HEK293T (cell line): ENCODE data around the gene IFRD2.
"Not testable (repeated sequence)": the region's sequence is repeated elsewhere in the genome, so short reads cannot be mapped to it uniquely, and the experiment has no call there.

ENCODE experiments used
- CTCF ChIA-PET: fragments of 350-600 bp; formaldehyde crosslinking; extraction: SDS; loops from one replicate; lab custom pipeline; 2021; ENCODE audit warnings: antibody characterized with exemption, inconsistent platforms; lab: Yijun Ruan, JAX
- POLR2A ChIA-PET: fragments of 350-600 bp; formaldehyde crosslinking; extraction: SDS; loops from one replicate; lab custom pipeline; 2020; ENCODE audit warnings: antibody characterized with exemption, inconsistent platforms; lab: Yijun Ruan, JAX
- DNase-seq: peaks from one replicate; pipeline ENCODE4 v3.0.0; 2012; ENCODE audit warnings: mixed read lengths; ENCODE audit errors: extremely low spot score
- ARNT ChIP-seq: fragments of 450-650 bp; IDR thresholded peaks from 2 replicates; pipeline ENCODE4 v1.6.1; 2017; ENCODE audit warnings: mild to moderate bottlenecking
- BHLHE40 ChIP-seq: fragments of 450-650 bp; IDR thresholded peaks from 2 replicates; pipeline ENCODE4 v1.6.1; 2016; ENCODE audit warnings: mild to moderate bottlenecking, moderate library complexity, borderline replicate concordance
- CTBP1 ChIP-seq: fragments of 450-650 bp; IDR thresholded peaks from 2 replicates; pipeline ENCODE4 v1.6.1; 2016; ENCODE audit warnings: borderline replicate concordance
- ELF4 ChIP-seq: fragments of 450-650 bp; IDR thresholded peaks from 2 replicates; pipeline ENCODE4 v1.6.1; 2017; ENCODE audit warnings: antibody characterized with exemption
- FOXA1 ChIP-seq: fragments of 450-650 bp; IDR thresholded peaks from 2 replicates; pipeline ENCODE4 v1.6.1; 2016; ENCODE audit warnings: mild to moderate bottlenecking
- FOXK2 ChIP-seq: fragments of 450-650 bp; IDR thresholded peaks from 2 replicates; pipeline ENCODE4 v1.6.1; 2016; ENCODE audit warnings: mild to moderate bottlenecking
- FOXM1 ChIP-seq: fragments of 450-650 bp; IDR thresholded peaks from 2 replicates; pipeline ENCODE4 v1.6.1; 2017; ENCODE audit warnings: mild to moderate bottlenecking, borderline replicate concordance
- HDGF ChIP-seq: fragments of 450-650 bp; IDR thresholded peaks from 2 replicates; pipeline ENCODE4 v1.6.1; 2017; ENCODE audit warnings: antibody characterized with exemption, borderline replicate concordance
- L3MBTL2 ChIP-seq: fragments of 450-650 bp; conservative IDR thresholded peaks from 2 replicates; pipeline ENCODE4 v1.6.1; 2016; ENCODE audit warnings: mild to moderate bottlenecking
- LEF1 ChIP-seq: fragments of 450-650 bp; IDR thresholded peaks from 2 replicates; pipeline ENCODE4 v1.6.1; 2017; ENCODE audit warnings: mild to moderate bottlenecking, borderline replicate concordance
- NFRKB ChIP-seq: fragments of 450-650 bp; IDR thresholded peaks from 2 replicates; pipeline ENCODE4 v1.6.1; 2016; ENCODE audit warnings: mild to moderate bottlenecking, moderate library complexity
- PKNOX1 ChIP-seq: fragments of 450-650 bp; IDR thresholded peaks from 2 replicates; pipeline ENCODE4 v1.6.1; 2016
- SP1 ChIP-seq: fragments of 450-650 bp; IDR thresholded peaks from 2 replicates; pipeline ENCODE4 v1.6.1; 2017
- SUZ12 ChIP-seq: fragments of 450-650 bp; IDR thresholded peaks from 2 replicates; pipeline ENCODE4 v1.6.1; 2016; ENCODE audit warnings: mild to moderate bottlenecking
- TARDBP ChIP-seq: fragments of 450-650 bp; IDR thresholded peaks from 2 replicates; pipeline ENCODE4 v1.6.1; 2016
- ZNF384 ChIP-seq: fragments of 450-650 bp; IDR thresholded peaks from 2 replicates; pipeline ENCODE4 v1.6.1; 2016

The IFRD2 gene

GRCh38 chr3:50318163-50318562 is 25.9 kb upstream of the IFRD2 start:
- no peak for TF ChIP-seq BHLHE40
- no peak for TF ChIP-seq ARNT
- TF ChIP-seq ELF4 = no peak
- TF ChIP-seq PKNOX1 = no peak
- no peak for TF ChIP-seq TARDBP
- no peak for TF ChIP-seq NFRKB
- TF ChIP-seq FOXM1 = no peak
- TF ChIP-seq LEF1 = no peak
- no peak for TF ChIP-seq SUZ12
- TF ChIP-seq FOXK2 = no peak
- TF ChIP-seq ZNF384 = no peak
- TF ChIP-seq FOXA1 = no peak
- no peak for TF ChIP-seq SP1
- TF ChIP-seq CTBP1 = no peak
- no peak for TF ChIP-seq HDGF
- ChIA-PET POLR2A (interaction anchor here (1.3 to 2.1 kb wide), 4 partner anchors 10 to 26 kb away, joined by 3 to 12 read pairs (median 6); partner anchors contain the start of genes HYAL3, IFRD2, NAA80 and TUSC2), CTCF (no interaction called here)

GRCh38 chr3:50317300-50317699 is 25.1 kb upstream of the IFRD2 start:
- TF ChIP-seq NFRKB = no peak
- no peak for TF ChIP-seq L3MBTL2
- no peak for TF ChIP-seq ARNT
- TF ChIP-seq CTBP1 = no peak
- TF ChIP-seq ELF4 = no peak
- no peak for TF ChIP-seq ZNF384
- CTCF ChIA-PET = no interaction called here
- no peak for DNase-seq
- POLR2A ChIA-PET = interaction anchor here (0.7 to 2.1 kb wide), 5 partner anchors 11 to 25 kb away, joined by 3 to 12 read pairs (median 4); partner anchors contain the start of genes HYAL3, IFRD2, NAA80 and TUSC2

More at GRCh38 chr3:50318163-50318562, 25.9 kb upstream of the IFRD2 start:
- no peak for DNase-seq

- DNase-seq = no peak
- POLR2A ChIA-PET = interaction anchor here (0.7 to 2.1 kb wide), 3 partner anchors 12 to 25 kb away, joined by 3 to 7 read pairs (median 4); partner anchors contain the start of genes HYAL3, IFRD2, NAA80 and TUSC2
- TF ChIP-seq SUZ12 (no peak), ELF4 (no peak), BHLHE40 (no peak), LEF1 (no peak), HDGF (no peak), SP1 (no peak), FOXM1 (no peak), FOXA1 (no peak), PKNOX1 (no peak)
- CTCF ChIA-PET = no interaction called here
Measured at GRCh38 chr3:50316657-50317242, 24.5 kb upstream of the IFRD2 start.

- no peak for TF ChIP-seq BHLHE40
- TF ChIP-seq TARDBP = no peak
- no peak for TF ChIP-seq NFRKB
- no peak for TF ChIP-seq SP1
- TF ChIP-seq ZNF384 = no peak
- TF ChIP-seq L3MBTL2 = no peak
- TF ChIP-seq LEF1 = no peak
- TF ChIP-seq ELF4 = no peak
- TF ChIP-seq FOXM1 = no peak
- TF ChIP-seq HDGF = no peak
- TF ChIP-seq SUZ12 = no peak
- no peak for TF ChIP-seq FOXK2
- ChIA-PET CTCF (interaction anchor here (0.6 to 2.6 kb wide), 2 partner anchors 9 to 308 kb away, joined by 4 to 7 read pairs; no protein-coding TSS in a partner anchor), POLR2A (interaction anchor here (0.9 to 2.5 kb wide), 3 partner anchors 13 to 36 kb away, joined by 3 to 8 read pairs (median 5); partner anchors contain the start of genes CYB561D2, NPRL2 and TUSC2)
- no peak for DNase-seq
Measured at GRCh38 chr3:50314816-50315215, 22.6 kb upstream of the IFRD2 start.

GRCh38 chr3:50314342-50314741 is 22.1 kb upstream of the IFRD2 start:
- TF ChIP-seq ZNF384 = no peak
- TF ChIP-seq TARDBP = no peak
- TF ChIP-seq ELF4 = no peak
- TF ChIP-seq NFRKB = no peak
- no peak for TF ChIP-seq FOXK2
- TF ChIP-seq PKNOX1 = no peak
- TF ChIP-seq ARNT = no peak
- TF ChIP-seq FOXA1 = no peak
- TF ChIP-seq CTBP1 = no peak
- no peak for TF ChIP-seq FOXM1
- TF ChIP-seq LEF1 = no peak
- TF ChIP-seq HDGF = no peak
- TF ChIP-seq SUZ12 = no peak
- no peak for TF ChIP-seq SP1
- no peak for TF ChIP-seq L3MBTL2
- TF ChIP-seq BHLHE40 = no peak
- DNase-seq = no peak
- ChIA-PET POLR2A (interaction anchor here (1.5 to 2.5 kb wide), 2 partner anchors 14 to 23 kb away, joined by 5 to 8 read pairs; partner anchors contain the start of gene TUSC2), CTCF (interaction anchor here (0.6 to 2.6 kb wide), 2 partner anchors 10 to 308 kb away, joined by 4 to 7 read pairs; no protein-coding TSS in a partner anchor)

- CTCF ChIA-PET, POLR2A ChIA-PET, DNase-seq: not testable (repeated sequence)
Measured at GRCh38 chr3:50312041-50312440, 19.8 kb upstream of the IFRD2 start.
